Body of pancreas (tissue), 4 donors: ENCODE data around the gene DCDC2. TPM values are rescaled to one million over a fixed set of nuclear protein-coding genes. Genes with fewer than 3 reads are reported as not detected.

Source experiments
- ATAC-seq: fragments of 150-250 bp; one replicate; pipeline ENCODE4 v1.9.1; 2016
- DNase-seq, 4 donors: peaks; one replicate each; pipeline ENCODE4 v3.0.0-alpha.2; 2019
- H3K27ac ChIP-seq, 4 donors: fragments of 200-600 bp; sonication (generic); 1 replicate in 3 of 4; 2 replicates in 1 of 4; pipeline versions ENCODE4 v1.5.1 to v1.6.1; 2016 to 2019; ENCODE audit warnings: mild to moderate bottlenecking in 1 of 4, mixed read lengths in 1 of 4, moderate library complexity in 1 of 4
- H3K27me3 ChIP-seq, 2 donors: fragments of 200-600 bp; sonication (generic); one replicate each; pipeline ENCODE4 v1.6.0; 2016; ENCODE audit warnings: mild to moderate bottlenecking in 1 of 2
- H3K36me3 ChIP-seq, 2 donors: fragments of 200-600 bp; sonication (generic); replicated peaks in 1 of 2; 2 replicates each; pipeline ENCODE4 v1.5.1; 2016; ENCODE audit warnings: low read depth in 2 of 2; ENCODE audit not compliant: insufficient read depth in 1 of 2
- H3K4me1 ChIP-seq: fragments of 200-600 bp; sonication (generic); one replicate; pipeline ENCODE4 v1.6.0; 2016
- H3K4me3 ChIP-seq, 2 donors: fragments of 200-600 bp; sonication (generic); 1 replicate in 1 of 2; 2 replicates in 1 of 2; pipeline ENCODE4 v1.5.1; 2016 to 2019
- H3K9me3 ChIP-seq, 3 donors: fragments of 200-600 bp; sonication (generic); 1 replicate in 2 of 3; 2 replicates in 1 of 3; pipeline ENCODE4 v1.5.1; 2016
- CTCF ChIP-seq, 7 experiments: fragments of 450-650 bp in 4 of 7; fragments of 200-600 bp in 3 of 7; sonication (generic) in 3 of 7; IDR thresholded peaks; one replicate each; pipeline ENCODE4 v1.5.1; 2016 to 2019; ENCODE audit warnings: antibody characterized with exemption in 7 of 7
- POLR2A ChIP-seq, 3 donors: fragments of 450-650 bp; IDR thresholded peaks; one replicate each; pipeline ENCODE4 v1.6.1; 2016; ENCODE audit warnings: antibody characterized with exemption in 3 of 3, mild to moderate bottlenecking in 2 of 3
- WGBS, 2 donors: methylation state at CpG; one replicate each; pipeline ENCODE4 v1.1.5; 2017; 5-methylcytosine and 5-hydroxymethylcytosine counted together
- intact Hi-C: fragments of 100-400 bp; cut with DNase I; formaldehyde crosslinking; loops from one replicate; pipeline ENCODE4 v1.15.1; 2023
- total RNA-seq, 2 donors: library from RNA; depleted of rRNA; stranded (reverse); fragments of >200 nt; gene quantifications; one replicate each; pipeline ENCODE4 v1.1.0, GENCODE V29; 2016

DCDC2 gene
- total RNA-seq, 2 donors from 2014 or later: 20.8 to 37.4 TPM

- peaks cover 19% of the 10 kb centered on the region for H3K4me1 ChIP-seq
- WGBS, 2 donors: 41 to 51% methylated on average over 2 of the region's 2 CpGs
- ATAC-seq: no peak
- H3K9me3 ChIP-seq: no peaks in the 10 kb centered on the region
- no peak overlapping the region for H3K27ac ChIP-seq
- no peak overlapping the region for H3K4me3 ChIP-seq
- no peak for DNase-seq
- no peaks in the 10 kb centered on the region for H3K27me3 ChIP-seq
- intact Hi-C loops: no loop called here
- TF ChIP-seq POLR2A (IDR thresholded peaks at IDR 0.05) (no peak), CTCF (IDR thresholded peaks at IDR 0.05) (no peak)
- H3K36me3 ChIP-seq: no peaks in the 10 kb centered on the region
Measured at GRCh38 chr6:24231438-24231977, 126.4 kb downstream of the DCDC2 start.

GRCh38 chr6:24229696-24230405, 128.0 kb downstream of the DCDC2 start:
- no peak overlapping the region for H3K4me3 ChIP-seq
- intact Hi-C loops: no loop called here
- peaks cover 19% of the 10 kb centered on the region for H3K4me1 ChIP-seq
- no peak for ATAC-seq
- no peak for DNase-seq
- H3K9me3 ChIP-seq: no peaks in the 10 kb centered on the region
- no peaks in the 10 kb centered on the region for H3K27me3 ChIP-seq
- H3K27ac ChIP-seq: no peak overlapping the region
- WGBS, 2 donors: 60 to 61% methylated on average over 3 of the region's 3 CpGs
- TF ChIP-seq CTCF (IDR thresholded peaks at IDR 0.05): no peak
- TF ChIP-seq POLR2A (IDR thresholded peaks at IDR 0.05): no peak
- H3K36me3 ChIP-seq: no peaks in the 10 kb centered on the region

- DNase-seq (peak in 1 of 4 donors; percentile 51), ATAC-seq (peak; percentile 47)
- no peaks in the 10 kb centered on the region for H3K9me3 ChIP-seq
- no peaks in the 10 kb centered on the region for H3K27me3 ChIP-seq
- H3K27ac ChIP-seq: no peak overlapping the region
- no peak overlapping the region for H3K4me3 ChIP-seq
- TF ChIP-seq POLR2A (IDR thresholded peaks at IDR 0.05) (no peak), CTCF (IDR thresholded peaks at IDR 0.05) (no peak)
- 49 to 59% methylated on average over 3 of the region's 3 CpGs for WGBS, 2 donors
- no peaks in the 10 kb centered on the region for H3K36me3 ChIP-seq
- intact Hi-C loops: no loop called here
- H3K4me1 ChIP-seq: peaks cover 19% of the 10 kb centered on the region
Measured at GRCh38 chr6:24228681-24229255, 129.1 kb downstream of the DCDC2 start.

GRCh38 chr6:24228123-24228522, 129.7 kb downstream of the DCDC2 start:
- no peak for DNase-seq
- WGBS, 2 donors: 42 to 55% methylated on average over 2 of the region's 2 CpGs

GRCh38 chr6:24227556-24227955, 130.3 kb downstream of the DCDC2 start:
- 41 to 47% methylated on average over 4 of the region's 4 CpGs for WGBS, 2 donors
- H3K27me3 ChIP-seq: no peaks in the 10 kb centered on the region

More at GRCh38 chr6:24228123-24228522, 129.7 kb downstream of the DCDC2 start:
- no peak for ATAC-seq
- Histone ChIP-seq H3K27ac (no peak overlapping the region), H3K36me3 (no peaks in the 10 kb centered on the region), H3K4me3 (no peak overlapping the region), H3K4me1 (peaks cover 19% of the 10 kb centered on the region), H3K27me3 (no peaks in the 10 kb centered on the region), H3K9me3 (no peaks in the 10 kb centered on the region)
- intact Hi-C loops: no loop called here
- TF ChIP-seq POLR2A (IDR thresholded peaks at IDR 0.05): no peak

More at GRCh38 chr6:24227556-24227955, 130.3 kb downstream of the DCDC2 start:
- intact Hi-C loops: no loop called here
- no peak overlapping the region for H3K4me3 ChIP-seq
- peaks cover 19% of the 10 kb centered on the region for H3K4me1 ChIP-seq
- H3K36me3 ChIP-seq: no peaks in the 10 kb centered on the region
- TF ChIP-seq POLR2A (IDR thresholded peaks at IDR 0.05) (no peak), CTCF (IDR thresholded peaks at IDR 0.05) (no peak)
- DNase-seq: no peak
- no peaks in the 10 kb centered on the region for H3K9me3 ChIP-seq
- ATAC-seq: no peak
- H3K27ac ChIP-seq: no peak overlapping the region
